Lower leg skin (tissue), 4 donors: ENCODE results near the gene FARP1. TPM values are rescaled to one million over a fixed set of nuclear protein-coding genes. Genes with fewer than 3 reads are reported as not detected.

Source experiments
- DNase-seq, 2 donors: peaks; one replicate each; pipeline ENCODE4 v3.0.0-alpha.2; 2019; ENCODE audit warnings: low spot score in 2 of 2
- H3K4me3 ChIP-seq: fragments of 200-600 bp; sonication (generic); 2 replicates; pipeline ENCODE4 v1.5.1; 2017; ENCODE audit warnings: mild to moderate bottlenecking, low read depth; ENCODE audit not compliant: poor library complexity, severe bottlenecking
- CTCF ChIP-seq, 3 donors: fragments of 450-650 bp; IDR thresholded peaks; one replicate each; pipeline ENCODE4 v1.5.1; 2016; ENCODE audit warnings: antibody characterized with exemption in 3 of 3, mild to moderate bottlenecking in 3 of 3, moderate library complexity in 2 of 3
- POLR2A ChIP-seq, 2 donors: fragments of 450-650 bp; IDR thresholded peaks; one replicate each; pipeline ENCODE4 v1.6.1; 2016 to 2017; ENCODE audit warnings: antibody characterized with exemption in 2 of 2, mild to moderate bottlenecking in 1 of 2, moderate library complexity in 1 of 2
- WGBS, 2 donors: methylation state at CpG; one replicate each; pipeline ENCODE4 v1.1.5; 2018; 5-methylcytosine and 5-hydroxymethylcytosine counted together
- intact Hi-C: fragments of 100-400 bp; cut with DNase I; formaldehyde crosslinking; loops from one replicate; pipeline ENCODE4 v1.15.0; 2023; ENCODE audit warnings: low total_unique reads
- total RNA-seq, 4 donors: library from RNA; depleted of rRNA; stranded (reverse); fragments of >200 nt; gene quantifications; one replicate each; pipeline ENCODE4 v1.1.0, GENCODE V29; 2016

The FARP1 gene
- total RNA-seq, 4 donors from 2014 or later = 4.9 to 26.2 (median 13.3) TPM

GRCh38 chr13:98428256-98428966 lies 285.5 kb downstream of the FARP1 start:
- TF ChIP-seq CTCF (IDR thresholded peaks at IDR 0.05) (no peak), POLR2A (IDR thresholded peaks at IDR 0.05) (no peak)
- no peak overlapping the region for H3K4me3 ChIP-seq
- 91% methylated on average over 15 of the region's 15 CpGs for WGBS, 2 donors
- intact Hi-C loops = no loop called here
- DNase-seq = no peak

GRCh38 chr13:98429081-98429480 lies 286.2 kb downstream of the FARP1 start:
- no peak for DNase-seq
- H3K4me3 ChIP-seq = no peak overlapping the region
- 82 to 88% methylated on average over 10 of the region's 10 CpGs for WGBS, 2 donors
- no peak for TF ChIP-seq POLR2A (IDR thresholded peaks at IDR 0.05)
- TF ChIP-seq CTCF (IDR thresholded peaks at IDR 0.05) = no peak
- intact Hi-C loops = no loop called here

GRCh38 chr13:98429531-98429930 lies 286.6 kb downstream of the FARP1 start:
- H3K4me3 ChIP-seq = no peak overlapping the region
- no peak for DNase-seq
- 88 to 91% methylated on average over 7 of the region's 7 CpGs for WGBS, 2 donors
- TF ChIP-seq POLR2A (IDR thresholded peaks at IDR 0.05) (no peak), CTCF (IDR thresholded peaks at IDR 0.05) (no peak)
- intact Hi-C loops = no loop called here

- intact Hi-C loops = loop anchor here (10.0 kb wide), 1 partner anchor 575 kb away; no protein-coding TSS in a partner anchor
- TF ChIP-seq CTCF (IDR thresholded peaks at IDR 0.05) = no peak
- no peak for TF ChIP-seq POLR2A (IDR thresholded peaks at IDR 0.05)
- WGBS, 2 donors = 76 to 87% methylated on average over 11 of the region's 11 CpGs
These were observed 287.3 kb downstream of the FARP1 start for GRCh38 chr13:98429977-98430736.

GRCh38 chr13:98432638-98433037 lies 289.7 kb downstream of the FARP1 start:
- no peak overlapping the region for H3K4me3 ChIP-seq
- DNase-seq = no peak
- 93 to 96% methylated on average over 11 of the region's 11 CpGs for WGBS, 2 donors

More at GRCh38 chr13:98429977-98430736, 287.3 kb downstream of the FARP1 start:
- H3K4me3 ChIP-seq = no peak overlapping the region
- no peak for DNase-seq

More at GRCh38 chr13:98432638-98433037, 289.7 kb downstream of the FARP1 start:
- intact Hi-C loops = loop anchor here (10.0 kb wide), 1 partner anchor 578 kb away; no protein-coding TSS in a partner anchor
- no peak for TF ChIP-seq CTCF (IDR thresholded peaks at IDR 0.05)
- TF ChIP-seq POLR2A (IDR thresholded peaks at IDR 0.05) = no peak
